Suppressor macrophage (primary cell): ENCODE data around the gene CORO7.
A peak's percentile ranks its signal among the peaks of the same experiment; 100 is the strongest.
"Not testable (repeated sequence)": the region's sequence is repeated elsewhere in the genome, so short reads cannot be mapped to it uniquely, and the experiment has no call there.

ENCODE experiments used
- DNase-seq, 4 experiments: peaks; one replicate each; pipeline ENCODE4 v3.0.0-alpha.2; 2020 to 2022

The CORO7 gene

DNA sequence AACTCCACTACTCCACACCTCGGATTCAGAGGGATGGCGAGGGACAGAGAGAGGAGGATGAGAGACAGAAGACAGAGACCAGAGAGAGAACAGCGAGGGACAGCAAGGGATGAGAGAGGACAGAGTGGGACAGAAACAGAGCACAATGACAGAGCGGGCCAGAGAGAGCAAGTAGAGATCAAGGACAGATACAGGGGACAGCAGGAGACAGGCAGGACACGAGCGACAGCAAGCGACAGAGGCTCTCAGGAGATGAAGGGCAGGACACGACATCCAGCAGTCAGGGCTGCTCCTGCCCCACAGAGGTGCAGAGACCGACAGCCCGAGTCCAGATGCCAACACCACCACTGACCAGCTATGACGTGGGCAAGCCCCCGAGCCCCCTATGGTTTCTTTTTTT lies 14.9 kb downstream of the CORO7 start:
- DNase-seq = no peak

DNA sequence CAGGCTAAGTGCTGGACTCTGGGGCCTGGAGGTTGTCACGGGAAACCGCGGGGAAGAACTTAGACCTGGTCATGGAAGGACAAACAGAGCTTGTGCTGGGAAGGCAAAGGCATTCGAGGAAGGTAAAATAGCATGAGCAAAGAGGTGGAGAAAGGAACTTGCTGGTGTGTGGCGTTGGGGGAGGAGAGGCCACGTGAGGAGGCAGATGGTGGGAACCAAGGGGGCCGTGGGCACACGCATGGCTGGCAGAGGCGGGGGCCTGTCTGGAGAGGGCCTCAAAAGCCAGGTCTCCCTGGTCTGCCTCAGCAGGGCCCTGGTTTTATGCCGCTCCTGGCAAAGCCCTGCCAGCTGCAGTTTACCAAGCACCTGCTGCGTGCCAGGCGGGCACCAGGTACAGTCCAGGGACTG lies 15.3 kb downstream of the CORO7 start:
- DNase-seq = no peak

DNA sequence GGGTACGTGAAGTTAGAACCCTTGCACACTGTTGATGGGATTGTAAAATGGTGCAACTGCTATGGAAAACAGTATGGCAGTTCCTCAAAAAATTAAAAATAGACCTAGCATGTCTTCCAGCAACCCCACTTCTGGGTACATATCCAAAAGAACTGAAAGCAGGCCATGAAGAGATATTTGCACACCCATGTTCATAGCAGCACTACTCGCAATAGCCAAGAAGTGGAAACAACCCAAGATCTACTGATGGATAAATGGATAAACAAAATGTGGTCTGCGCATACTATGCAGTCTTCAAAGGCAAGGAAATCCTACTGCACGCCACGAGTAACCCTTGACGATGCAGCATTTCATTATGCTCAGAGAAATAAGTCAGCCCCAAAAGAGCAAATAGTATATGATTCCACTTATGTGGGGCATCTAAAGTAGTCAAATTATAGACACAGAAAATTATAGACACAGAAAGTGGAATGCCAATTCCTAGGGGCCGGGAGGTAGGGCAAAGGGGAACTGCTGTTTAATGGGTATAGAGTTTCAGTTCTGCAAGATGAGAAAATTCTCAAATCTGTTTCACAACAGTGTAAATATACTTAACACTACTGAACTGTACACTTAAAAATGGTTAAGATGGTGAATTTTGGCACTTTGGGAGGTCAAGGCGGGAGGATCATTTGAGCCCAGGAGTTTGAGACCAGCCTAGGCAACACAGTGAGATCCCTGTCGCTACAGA lies 17.2 kb downstream of the CORO7 start:
- DNase-seq = peak in 2 of 4 experiments; percentile 43 to 63

DNA sequence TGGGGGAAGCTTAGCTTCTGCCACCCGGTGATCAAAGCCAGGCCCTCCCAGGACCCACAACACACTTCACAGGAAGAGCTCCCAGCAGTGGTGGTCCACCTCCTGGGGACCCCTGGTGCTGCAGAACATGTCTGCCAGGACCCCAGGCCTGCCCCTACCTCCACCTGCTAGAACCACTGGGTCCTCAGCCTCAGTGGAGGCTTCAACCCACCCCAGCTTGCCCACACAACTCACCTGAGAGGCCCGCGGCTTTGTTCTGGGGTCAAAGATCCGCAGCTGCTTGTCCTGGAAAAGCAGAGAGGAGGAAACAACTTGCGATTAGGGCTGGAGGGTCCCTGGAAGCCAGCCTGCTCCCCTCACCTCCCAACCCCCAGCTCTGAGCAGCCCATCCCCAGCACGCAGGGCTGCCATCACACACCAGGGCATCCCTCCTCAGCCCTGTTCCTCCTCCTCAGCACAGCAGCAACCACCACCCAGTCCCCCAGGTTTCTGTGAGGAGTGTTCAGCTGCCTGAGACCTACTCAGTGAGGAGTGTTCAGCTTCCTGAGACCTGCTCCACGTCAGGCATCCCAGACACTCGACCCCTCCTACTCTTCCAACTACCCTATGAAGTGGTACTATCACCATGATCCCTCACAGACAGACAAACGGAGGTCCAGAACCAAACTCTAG lies 21.2 kb downstream of the CORO7 start:
- no peak for DNase-seq

DNA sequence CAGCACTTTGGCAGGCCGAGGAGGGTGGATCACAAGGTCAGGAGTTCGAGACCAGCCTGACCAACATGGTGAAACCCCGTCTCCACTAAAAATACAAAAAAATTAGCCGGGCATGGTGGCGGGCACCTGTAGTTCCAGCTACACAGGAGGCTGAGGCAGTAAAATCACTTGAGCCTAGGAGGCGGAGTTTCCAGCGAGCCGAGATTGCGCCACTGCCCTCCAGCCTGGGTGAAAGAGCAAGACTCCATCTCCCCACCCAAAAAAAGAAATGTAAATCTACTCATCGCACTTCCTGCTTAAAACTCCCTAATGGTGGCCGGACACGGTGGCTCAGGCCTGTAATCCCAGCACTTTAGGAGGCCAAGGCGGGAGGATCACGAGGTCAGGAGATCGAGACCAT lies 22.5 kb downstream of the CORO7 start:
- not testable (repeated sequence) for DNase-seq

DNA sequence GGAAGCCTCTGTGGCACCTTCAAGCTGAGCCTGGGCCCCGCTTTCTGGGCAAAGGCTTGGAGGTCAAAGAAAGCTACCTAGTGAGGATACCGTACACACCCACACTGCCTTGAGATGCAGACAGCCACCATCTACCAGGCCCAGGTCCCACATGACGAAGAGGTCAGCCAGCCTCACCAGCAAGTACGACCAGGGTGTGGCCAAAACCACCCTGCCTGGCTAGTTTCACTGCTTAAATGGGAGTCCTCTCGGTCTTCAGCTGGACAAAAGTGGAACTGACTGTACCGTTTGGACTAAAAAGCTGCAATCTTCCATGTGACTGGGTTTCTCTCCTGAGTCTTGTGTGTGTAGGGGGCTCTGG lies 23.2 kb downstream of the CORO7 start:
- DNase-seq = no peak

DNA sequence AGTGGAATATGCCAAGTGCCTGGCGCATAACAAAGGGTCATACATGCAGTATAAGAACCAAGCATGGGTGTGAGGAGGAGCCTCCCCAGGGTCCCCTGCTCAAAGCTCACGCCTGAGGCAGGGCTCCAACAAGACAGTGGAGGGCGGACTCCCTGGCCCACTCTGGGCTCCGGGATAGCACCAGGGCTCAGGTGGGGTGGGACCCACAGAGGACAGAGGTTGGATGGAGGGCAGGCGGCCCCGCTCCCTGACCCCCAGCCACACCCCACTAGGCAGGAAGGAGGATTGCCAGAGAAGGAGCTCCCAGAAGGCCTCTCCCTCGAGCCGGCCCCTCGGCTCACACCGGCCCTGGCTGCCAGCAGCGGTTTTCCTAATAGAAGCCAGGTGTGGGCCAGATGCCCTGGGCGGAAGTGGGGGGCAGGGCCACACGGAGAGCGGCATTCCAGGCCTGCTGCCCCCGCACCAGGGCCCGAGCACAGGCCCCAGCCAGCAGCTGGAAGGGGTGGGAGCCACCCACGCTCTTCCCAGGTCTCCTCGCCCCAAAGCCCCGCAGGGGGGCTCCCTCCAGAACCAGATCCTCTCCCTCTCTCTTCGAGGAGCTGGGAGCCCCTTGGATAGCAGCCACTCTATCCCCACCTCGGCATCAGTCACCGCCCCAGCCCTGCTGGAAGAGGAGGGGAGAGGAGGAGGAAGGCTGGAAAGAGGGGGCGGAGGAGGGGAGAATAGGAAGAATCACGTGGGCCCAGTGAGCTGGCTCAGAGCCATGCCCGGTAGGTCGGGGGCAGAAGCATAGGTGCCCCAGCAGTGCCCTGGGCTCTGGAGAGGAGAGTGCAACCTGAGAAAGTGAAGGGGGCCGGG lies 23.8 kb downstream of the CORO7 start:
- no peak for DNase-seq

DNA sequence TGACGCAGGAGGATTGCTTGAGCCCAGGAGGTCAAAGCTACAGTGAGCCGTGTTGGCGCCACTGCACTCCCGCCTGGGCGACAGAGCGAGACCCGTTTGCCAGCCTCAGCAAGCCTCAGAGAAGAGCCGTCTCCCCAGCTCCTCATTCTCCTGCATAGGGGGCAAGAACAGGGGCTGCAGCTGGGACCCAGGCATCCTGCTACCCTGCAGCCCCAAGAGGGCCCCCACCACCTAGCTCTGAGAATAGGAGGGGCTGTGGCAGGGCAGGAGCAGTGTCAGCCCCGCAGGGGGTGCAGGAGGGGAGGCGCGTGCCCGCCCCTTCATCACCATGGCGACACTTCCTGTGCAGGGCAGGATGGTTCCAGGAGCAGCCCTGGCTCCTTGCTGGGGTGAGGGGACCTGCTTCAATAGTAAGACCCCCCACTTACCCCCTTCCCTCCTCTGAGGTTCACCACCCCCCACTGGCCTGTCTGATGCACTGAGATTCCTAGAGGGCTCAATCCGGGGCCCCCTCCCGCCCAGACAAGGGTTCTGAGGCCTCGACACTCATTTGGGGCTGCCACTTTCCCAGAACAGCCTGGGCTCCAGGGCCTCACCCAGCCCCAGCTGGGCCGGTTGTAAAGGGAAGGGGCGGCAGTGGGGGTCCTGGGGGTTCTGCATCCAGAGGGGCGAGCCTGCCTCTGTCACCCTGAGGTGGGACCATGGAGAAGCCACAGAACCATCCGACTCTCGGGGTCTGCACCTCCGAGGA lies 24.6 kb downstream of the CORO7 start:
- no peak for DNase-seq

DNA sequence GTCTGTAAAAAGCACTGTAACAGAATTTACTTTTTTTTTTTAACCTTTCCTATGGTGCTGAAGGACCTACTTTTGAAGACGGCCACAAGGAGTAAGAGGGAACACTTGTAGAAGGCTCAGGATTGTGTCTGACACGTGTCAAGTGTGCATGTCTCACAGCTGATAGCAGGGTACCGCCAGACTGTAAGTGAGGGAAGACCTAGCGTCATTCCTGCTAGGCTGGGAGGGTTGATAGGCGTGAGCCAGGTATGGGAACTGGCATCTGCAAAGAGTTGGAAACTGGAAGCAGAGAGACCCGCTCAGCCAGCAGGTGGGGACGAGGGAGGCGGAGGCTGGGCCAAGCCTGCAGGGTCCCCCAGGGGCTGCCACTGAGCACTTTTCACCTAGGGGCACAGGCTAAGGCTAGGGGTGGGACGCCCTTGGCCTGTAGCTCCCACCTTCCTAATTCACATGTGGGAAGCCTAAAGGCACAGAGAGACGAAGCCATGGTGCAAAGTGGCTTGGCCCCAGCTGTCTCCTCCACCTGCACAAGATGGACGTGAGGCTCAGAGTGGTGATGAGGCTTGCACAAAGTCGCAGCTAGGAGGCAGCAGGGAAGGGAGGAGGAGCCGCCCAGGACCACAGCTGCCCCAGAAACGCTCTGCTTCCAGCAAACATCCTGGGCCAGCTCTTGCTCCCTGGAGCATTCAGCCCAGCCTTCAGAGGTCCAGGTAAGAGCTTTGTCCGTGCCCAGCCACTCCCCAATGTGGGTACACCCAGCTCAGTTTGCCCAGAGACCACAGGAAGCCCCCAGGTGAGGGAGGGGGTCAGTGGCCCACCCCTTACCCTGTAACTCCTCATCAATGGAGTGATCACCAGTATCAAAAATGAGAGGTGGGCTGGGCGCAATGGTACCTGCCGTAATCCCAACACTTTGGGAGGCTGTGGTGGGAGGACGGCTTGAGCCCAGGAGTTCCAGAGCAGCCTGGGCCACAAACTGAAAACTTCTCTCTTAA lies 25.8 kb downstream of the CORO7 start:
- no peak for DNase-seq

DNA sequence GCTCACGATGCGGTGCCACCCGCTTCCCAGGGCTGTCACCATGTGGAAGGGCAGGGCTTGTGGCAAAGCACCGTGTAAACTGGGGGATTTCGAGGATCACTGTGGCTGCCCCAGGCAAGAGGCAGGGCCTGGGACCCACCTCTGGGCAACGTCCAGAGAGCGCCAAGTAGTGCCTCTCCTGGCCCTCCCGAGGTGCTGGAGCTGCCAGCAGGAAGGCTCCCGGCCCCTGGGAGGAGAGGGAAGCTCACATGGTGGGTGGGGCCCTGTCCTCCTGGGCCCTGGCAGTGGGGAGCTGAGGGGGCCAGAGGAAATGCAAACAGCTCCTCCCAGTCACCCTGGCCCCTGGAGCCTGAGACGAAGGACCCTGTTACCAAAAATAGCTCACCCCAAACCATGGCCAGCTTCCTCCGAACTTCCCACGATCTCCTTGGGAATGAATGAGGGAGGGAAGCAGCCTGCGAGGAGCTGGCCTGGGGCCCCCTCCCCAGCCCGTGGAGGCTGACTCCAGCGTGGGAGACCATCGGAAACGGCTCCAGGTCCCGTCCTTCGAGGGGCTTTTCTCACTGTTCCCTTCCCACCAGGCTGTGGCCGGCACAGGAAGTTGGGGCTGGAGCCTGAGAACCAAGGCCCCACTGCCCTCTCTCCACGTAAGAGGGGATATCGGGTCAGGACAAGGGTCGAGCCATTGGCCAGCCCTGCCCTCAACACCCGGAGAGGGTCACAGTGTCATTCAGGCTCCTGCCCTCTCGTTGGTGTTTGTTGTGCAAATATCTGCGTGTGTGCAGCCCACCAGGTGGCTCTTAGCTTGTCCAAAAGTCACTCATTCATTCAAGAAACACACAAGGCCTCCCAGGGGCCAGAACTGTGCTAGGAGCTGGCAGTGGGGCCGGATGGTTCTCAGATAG lies 27.1 kb downstream of the CORO7 start:
- no peak for DNase-seq

DNA sequence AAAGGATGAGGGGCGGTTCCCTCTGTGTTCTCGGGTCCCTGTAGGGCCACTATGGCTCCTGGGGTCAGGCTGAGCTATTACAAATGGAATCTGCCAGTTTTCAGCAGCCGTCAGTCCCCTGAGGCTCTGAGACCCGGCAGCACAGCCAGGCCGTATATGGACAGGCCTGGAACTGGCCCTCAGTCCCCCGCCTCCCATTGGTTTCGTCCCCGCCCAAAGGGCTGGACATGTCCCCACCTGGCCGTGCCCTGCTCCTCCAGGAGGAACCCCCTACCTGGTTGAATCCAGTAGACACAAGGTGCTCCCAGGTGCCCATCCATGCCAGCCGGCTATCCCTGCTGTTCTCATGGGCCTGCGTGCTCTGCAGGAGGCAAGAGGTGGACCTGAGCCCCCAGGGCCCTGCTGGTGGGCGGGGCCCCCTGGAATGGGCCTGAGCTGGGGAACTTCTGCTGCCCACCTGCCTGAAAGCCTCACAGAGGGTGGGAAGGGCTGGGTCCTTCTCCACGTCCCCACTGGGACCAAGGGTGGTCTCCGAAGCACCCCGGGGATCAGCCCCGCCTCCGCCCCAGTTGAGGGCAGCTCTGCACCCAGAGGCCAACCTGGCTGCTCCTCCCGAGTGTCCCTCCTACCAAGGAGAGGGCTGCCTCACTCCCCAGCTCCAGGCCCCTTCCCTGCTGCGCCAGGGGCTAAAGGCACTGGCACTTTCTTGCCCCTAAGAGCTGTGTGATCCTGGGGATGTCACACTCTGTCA lies 27.9 kb downstream of the CORO7 start:
- DNase-seq = no peak

DNA sequence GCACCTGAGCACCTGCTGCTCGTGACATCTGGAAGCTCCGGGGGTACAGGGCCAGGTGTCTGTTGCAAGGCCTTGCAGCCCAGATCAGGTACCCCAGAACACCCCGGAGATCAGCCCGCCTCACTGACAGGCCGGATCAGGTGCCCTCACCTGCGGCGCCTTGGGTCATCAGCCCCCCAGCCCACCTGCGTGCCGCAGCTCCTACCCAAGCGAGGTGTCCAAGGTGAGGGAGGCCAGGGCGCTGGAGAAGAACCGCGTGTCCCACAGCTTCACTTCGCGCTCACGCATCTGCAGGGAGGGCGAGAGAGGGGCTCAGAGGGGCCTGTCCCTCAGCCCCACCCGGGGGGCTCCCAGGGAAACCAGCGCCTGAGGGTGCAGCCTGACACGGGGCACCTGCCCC lies 28.6 kb downstream of the CORO7 start:
- no peak for DNase-seq

DNA sequence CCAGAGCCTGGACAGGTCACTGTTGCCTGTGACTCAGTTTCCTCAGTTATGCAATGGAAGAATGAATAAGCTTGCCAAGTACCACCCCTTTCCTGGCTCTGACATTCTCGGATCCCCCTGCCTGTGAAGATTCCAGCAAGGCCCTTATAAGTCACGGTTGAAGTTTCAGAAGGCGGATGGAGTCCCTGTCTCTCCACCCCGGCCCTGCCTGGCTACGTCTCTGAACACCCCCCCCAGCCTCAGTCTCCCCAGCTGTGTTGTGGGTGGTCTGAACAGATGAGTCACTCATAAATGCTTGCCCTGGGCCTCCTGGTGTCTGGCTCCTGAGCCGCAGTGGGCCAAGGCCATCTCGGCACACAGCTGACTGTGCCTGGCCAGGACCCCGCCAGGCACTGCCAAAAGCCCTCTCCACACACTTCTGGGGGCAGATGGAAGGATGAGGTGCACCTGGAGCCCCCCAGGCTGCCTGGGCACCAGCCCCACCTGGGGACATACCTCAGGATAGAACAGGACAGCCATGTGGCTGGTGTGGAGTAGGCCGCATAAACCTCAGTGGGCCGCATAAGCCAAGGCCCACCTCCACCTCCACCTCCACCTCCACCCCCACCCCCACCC lies 29.3 kb downstream of the CORO7 start:
- DNase-seq = no peak

DNA sequence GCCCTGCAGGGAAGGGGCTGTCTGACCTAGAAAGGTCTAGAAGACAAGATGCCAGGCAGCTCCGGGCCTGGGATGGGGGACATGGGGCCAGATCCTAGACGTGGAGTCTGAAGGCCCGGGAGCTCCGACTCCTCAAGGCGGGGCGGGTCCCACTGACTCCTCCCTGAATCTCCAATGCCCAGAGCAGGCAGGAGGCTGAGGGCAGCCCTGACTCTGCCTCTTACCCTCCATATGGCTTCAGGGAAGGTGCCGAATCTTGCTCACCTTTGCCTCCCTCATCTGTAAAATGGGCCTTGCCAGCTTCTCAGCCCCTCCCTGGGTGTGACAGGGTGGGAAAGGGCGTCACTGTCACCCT lies 30.0 kb downstream of the CORO7 start:
- DNase-seq = no peak

DNA sequence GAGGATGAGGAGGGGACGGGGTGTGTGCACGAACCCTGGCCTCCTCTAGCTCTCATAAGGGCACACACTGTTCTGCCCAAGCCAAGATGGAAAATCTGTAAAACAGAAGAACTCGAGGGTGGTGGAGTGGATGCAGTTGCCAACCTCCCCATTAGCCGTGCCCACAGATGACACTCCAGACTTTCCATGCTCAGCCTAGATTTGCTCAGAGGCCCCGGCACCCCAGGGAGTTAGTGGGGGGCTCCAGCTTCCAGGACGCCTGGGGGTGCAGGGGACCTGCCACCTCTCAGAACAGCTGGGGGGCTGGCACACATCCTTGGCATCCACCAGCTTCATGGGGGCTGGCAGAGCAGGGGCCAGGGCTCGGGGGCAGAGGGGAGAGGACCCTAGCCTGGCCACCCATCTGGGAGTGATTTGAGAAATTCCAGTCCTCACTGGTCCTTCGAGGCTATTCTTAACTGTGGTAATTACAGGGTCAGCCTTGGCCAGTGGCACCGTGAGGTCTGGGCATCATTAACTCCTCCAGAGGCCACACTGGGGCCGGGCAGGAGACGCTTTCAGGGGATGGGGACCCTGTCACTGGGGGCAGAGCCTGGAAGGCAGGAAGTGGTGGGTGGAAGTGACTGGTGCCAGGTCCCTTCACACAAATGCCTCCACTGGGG lies 30.5 kb downstream of the CORO7 start:
- DNase-seq = no peak

DNA sequence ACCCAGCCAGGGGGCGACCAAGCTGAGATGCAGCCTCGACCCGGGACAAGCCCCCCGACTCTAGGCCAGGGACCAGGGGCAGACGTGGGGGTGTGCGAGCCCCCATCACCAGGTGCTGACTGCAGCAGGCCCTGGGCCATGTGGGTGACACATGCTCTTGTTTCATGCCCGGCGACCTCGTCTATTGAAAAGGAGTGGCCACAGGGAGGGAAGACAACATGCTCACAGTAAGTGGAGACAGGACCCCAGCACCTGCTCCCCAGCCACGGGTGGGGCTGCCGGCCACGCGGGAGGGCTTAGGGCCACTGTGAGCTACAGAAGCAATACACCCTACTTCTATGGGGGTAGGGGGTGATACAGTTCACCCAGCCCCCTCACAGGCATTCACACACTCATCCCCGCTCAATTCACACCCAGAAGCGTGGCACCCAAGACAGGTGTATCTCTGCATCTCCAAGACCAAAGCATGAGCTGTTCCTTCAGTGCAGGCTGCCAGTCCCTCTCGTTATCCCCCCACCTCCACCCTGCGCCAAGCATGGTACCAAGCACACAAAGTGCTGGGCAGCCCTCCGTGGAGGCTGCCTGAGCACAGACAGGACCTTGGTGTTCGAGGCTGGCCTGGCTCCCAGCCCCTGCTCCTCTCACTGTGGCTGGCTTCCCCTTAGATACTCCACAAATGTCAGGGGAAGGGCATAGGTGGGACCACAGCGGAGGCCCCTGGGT lies 31.2 kb downstream of the CORO7 start:
- DNase-seq = no peak

DNA sequence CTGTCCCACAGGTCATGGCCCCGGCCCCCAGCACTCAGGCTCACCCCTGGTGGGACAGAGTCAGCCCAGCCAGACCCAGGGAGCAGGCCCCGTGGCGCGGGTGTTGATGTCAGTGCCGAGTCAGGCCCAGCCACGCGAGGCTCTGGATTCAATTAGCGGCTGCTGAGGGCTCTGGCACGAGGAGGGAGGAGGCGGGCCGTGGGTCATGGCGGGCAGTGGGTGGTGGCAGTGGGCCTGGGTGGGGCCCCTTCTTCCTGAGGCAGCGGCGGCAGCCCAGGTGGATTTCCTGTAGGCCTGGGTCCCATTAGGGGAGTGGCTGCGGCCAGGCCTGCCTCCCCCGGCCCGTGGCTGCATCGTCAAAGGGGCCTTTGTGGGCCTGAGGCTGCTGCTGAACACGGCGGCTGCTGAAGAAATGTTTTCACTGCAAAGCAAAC lies 31.9 kb downstream of the CORO7 start:
- no peak for DNase-seq
